Measurements from ENCODE around the gene PTGS2. TPM values are rescaled to one million over a fixed set of nuclear protein-coding genes. Genes with fewer than 3 reads are reported as not detected.
"Not testable (repeated sequence)": the region's sequence is repeated elsewhere in the genome, so short reads cannot be mapped to it uniquely, and the experiment has no call there.

Gene PTGS2
- total RNA-seq, 1 donor from 2014 or later: not detected

- no peaks in the 10 kb centered on the region for H3K4me1 Mint-ChIP-seq (ENCODE audit: low read depth)
- TF ChIP-seq CTCF (IDR thresholded peaks at IDR 0.05; ENCODE audit: unreplicated experiment): no peak
- no peaks in the 10 kb centered on the region for H3K36me3 Mint-ChIP-seq (ENCODE audit: insufficient read depth)
- H3K4me3 Mint-ChIP-seq (ENCODE audit: low read depth): no peak overlapping the region
- H3K9me3 Mint-ChIP-seq (ENCODE audit: low read depth): no peaks in the 10 kb centered on the region
- H3K27ac Mint-ChIP-seq: no peak overlapping the region
- H3K27me3 Mint-ChIP-seq: no peaks in the 10 kb centered on the region
- DNase-seq (ENCODE audit: low spot score, unreplicated experiment): no peak
Measured at GRCh38 chr1:186657481-186657880, 22.7 kb downstream of the PTGS2 start.

GRCh38 chr1:186655876-186656275, 24.3 kb downstream of the PTGS2 start:
- no peak for TF ChIP-seq CTCF (IDR thresholded peaks at IDR 0.05; ENCODE audit: unreplicated experiment)
- H3K36me3 Mint-ChIP-seq (ENCODE audit: insufficient read depth): no peaks in the 10 kb centered on the region
- no peaks in the 10 kb centered on the region for H3K9me3 Mint-ChIP-seq (ENCODE audit: low read depth)
- no peak overlapping the region for H3K4me3 Mint-ChIP-seq (ENCODE audit: low read depth)
- H3K4me1 Mint-ChIP-seq (ENCODE audit: low read depth): no peaks in the 10 kb centered on the region
- H3K27me3 Mint-ChIP-seq: no peaks in the 10 kb centered on the region
- no peak overlapping the region for H3K27ac Mint-ChIP-seq
- no peak for DNase-seq (ENCODE audit: low spot score, unreplicated experiment)

GRCh38 chr1:186654741-186655140, 25.5 kb downstream of the PTGS2 start:
- H3K36me3 Mint-ChIP-seq (ENCODE audit: insufficient read depth): no peaks in the 10 kb centered on the region
- no peaks in the 10 kb centered on the region for H3K4me1 Mint-ChIP-seq (ENCODE audit: low read depth)
- H3K9me3 Mint-ChIP-seq (ENCODE audit: low read depth): no peaks in the 10 kb centered on the region
- no peak for DNase-seq (ENCODE audit: low spot score, unreplicated experiment)
- TF ChIP-seq CTCF (IDR thresholded peaks at IDR 0.05; ENCODE audit: unreplicated experiment): no peak
- H3K27ac Mint-ChIP-seq: no peak overlapping the region
- no peaks in the 10 kb centered on the region for H3K27me3 Mint-ChIP-seq
- H3K4me3 Mint-ChIP-seq (ENCODE audit: low read depth): no peak overlapping the region

- Mint-ChIP-seq H3K9me3 (ENCODE audit: low read depth) (no peaks in the 10 kb centered on the region), H3K36me3 (ENCODE audit: insufficient read depth) (no peaks in the 10 kb centered on the region), H3K27ac (no peak overlapping the region), H3K27me3 (no peaks in the 10 kb centered on the region), H3K4me1 (ENCODE audit: low read depth) (no peaks in the 10 kb centered on the region), H3K4me3 (ENCODE audit: low read depth) (no peak overlapping the region)
- no peak for DNase-seq (ENCODE audit: low spot score, unreplicated experiment)
- no peak for TF ChIP-seq CTCF (IDR thresholded peaks at IDR 0.05; ENCODE audit: unreplicated experiment)
Measured at GRCh38 chr1:186653312-186653711, 26.9 kb downstream of the PTGS2 start.

GRCh38 chr1:186648613-186649012, 31.6 kb downstream of the PTGS2 start:
- Mint-ChIP-seq H3K4me3 (ENCODE audit: low read depth) (no peak overlapping the region), H3K36me3 (ENCODE audit: insufficient read depth) (no peaks in the 10 kb centered on the region), H3K4me1 (ENCODE audit: low read depth) (peaks cover 2% of the 10 kb centered on the region), H3K27me3 (no peaks in the 10 kb centered on the region), H3K9me3 (ENCODE audit: low read depth) (no peaks in the 10 kb centered on the region), H3K27ac (no peak overlapping the region)
- DNase-seq (ENCODE audit: low spot score, unreplicated experiment): no peak
- no peak for TF ChIP-seq CTCF (IDR thresholded peaks at IDR 0.05; ENCODE audit: unreplicated experiment)

- not testable (repeated sequence) for H3K9me3 Mint-ChIP-seq (ENCODE audit: low read depth); H3K27ac Mint-ChIP-seq; H3K36me3 Mint-ChIP-seq (ENCODE audit: insufficient read depth); DNase-seq (ENCODE audit: low spot score, unreplicated experiment); H3K4me3 Mint-ChIP-seq (ENCODE audit: low read depth); H3K27me3 Mint-ChIP-seq; H3K4me1 Mint-ChIP-seq (ENCODE audit: low read depth)
Measured at GRCh38 chr1:186647985-186648384, 32.2 kb downstream of the PTGS2 start.

Measured in progenitor cell of endocrine pancreas (in vitro differentiated cells).